HFF-Myc (cell line): ENCODE results near the gene PRR23A.

Experiments
- DNase-seq: peaks from one replicate; pipeline ENCODE4 v3.0.0-alpha.2; 2011; ENCODE audit warnings: low read depth; ENCODE audit errors: extremely low read depth
- H3K4me3 ChIP-seq: replicated peaks from 2 replicates; pipeline ENCODE4 v1.5.1; 2011; ENCODE audit warnings: low read depth, mild to moderate bottlenecking, control low read depth, low read length
- CTCF ChIP-seq: IDR thresholded peaks from 2 replicates; pipeline ENCODE4 v1.5.1; 2012; ENCODE audit warnings: mild to moderate bottlenecking, low read depth, low read length, control low read depth; ENCODE audit errors: missing control alignments

The PRR23A gene

GRCh38 chr3:139005356-139005993 is 593 bp downstream of the PRR23A start:
- DNase-seq = no peak
- H3K4me3 ChIP-seq = no peak overlapping the region
- no peak for TF ChIP-seq CTCF

- no peak for TF ChIP-seq CTCF
- no peak for DNase-seq
- no peak overlapping the region for H3K4me3 ChIP-seq
Observed at GRCh38 chr3:138995706-138996105, 10.4 kb downstream of the PRR23A start.

GRCh38 chr3:138987181-138987580 is 18.9 kb downstream of the PRR23A start:
- no peak for DNase-seq
- no peak overlapping the region for H3K4me3 ChIP-seq
- no peak for TF ChIP-seq CTCF

- DNase-seq = no peak
- H3K4me3 ChIP-seq = no peak overlapping the region
- TF ChIP-seq CTCF = no peak
Observed at GRCh38 chr3:138985932-138986331, 20.1 kb downstream of the PRR23A start.

- H3K4me3 ChIP-seq = no peak overlapping the region
- no peak for DNase-seq
- no peak for TF ChIP-seq CTCF
Observed at GRCh38 chr3:138984816-138985215, 21.3 kb downstream of the PRR23A start.

GRCh38 chr3:138976047-138976446 is 30.0 kb downstream of the PRR23A start:
- DNase-seq = no peak
- TF ChIP-seq CTCF = no peak
- H3K4me3 ChIP-seq = no peak overlapping the region

GRCh38 chr3:138975351-138975750 is 30.7 kb downstream of the PRR23A start:
- no peak for TF ChIP-seq CTCF
- no peak for DNase-seq
- no peak overlapping the region for H3K4me3 ChIP-seq
